ENCODE measurements around the gene SMARCA4.
"Not testable (repeated sequence)": the region's sequence is repeated elsewhere in the genome, so short reads cannot be mapped to it uniquely, and the experiment has no call there.

The SMARCA4 gene

GRCh38 chr19:11073568-11073967 lies 112.7 kb downstream of the SMARCA4 start:
- no peaks in the 10 kb centered on the region for H3K9me3 ChIP-seq (ENCODE audit: control insufficient read depth in 1 of 2, low read length in 2 of 2)
- H3K9ac ChIP-seq (ENCODE audit: low read depth in 1 of 2, low read length in 2 of 2), result no peak overlapping the region
- no peak overlapping the region for H3K4me3 ChIP-seq (ENCODE audit: low read depth in 1 of 2, low read length in 2 of 2)
- H3K4me1 ChIP-seq (ENCODE audit: control insufficient read depth in 1 of 2, insufficient read depth in 2 of 2, low read length in 2 of 2), result no peaks in the 10 kb centered on the region
- H3K27me3 ChIP-seq (ENCODE audit: control insufficient read depth in 1 of 2, insufficient read depth in 2 of 2, low read length in 2 of 2), result no peaks in the 10 kb centered on the region
- H3K27ac ChIP-seq (ENCODE audit: low read depth, low read length), result no peak overlapping the region
- H3K36me3 ChIP-seq (ENCODE audit: control insufficient read depth in 1 of 2, insufficient read depth in 2 of 2, low read length in 2 of 2), result no peaks in the 10 kb centered on the region

- H3K36me3 ChIP-seq (ENCODE audit: control insufficient read depth in 1 of 2, insufficient read depth in 2 of 2, low read length in 2 of 2); H3K4me1 ChIP-seq (ENCODE audit: control insufficient read depth in 1 of 2, insufficient read depth in 2 of 2, low read length in 2 of 2); H3K9ac ChIP-seq (ENCODE audit: low read depth in 1 of 2, low read length in 2 of 2); H3K4me3 ChIP-seq (ENCODE audit: low read depth in 1 of 2, low read length in 2 of 2); H3K9me3 ChIP-seq (ENCODE audit: control insufficient read depth in 1 of 2, low read length in 2 of 2); H3K27me3 ChIP-seq (ENCODE audit: control insufficient read depth in 1 of 2, insufficient read depth in 2 of 2, low read length in 2 of 2); H3K27ac ChIP-seq (ENCODE audit: low read depth, low read length): not testable (repeated sequence)
Measured at GRCh38 chr19:11076792-11077191, 116.0 kb downstream of the SMARCA4 start.

- Histone ChIP-seq H3K27ac (ENCODE audit: low read depth, low read length) (no peak overlapping the region), H3K9ac (ENCODE audit: low read depth in 1 of 2, low read length in 2 of 2) (no peak overlapping the region), H3K36me3 (ENCODE audit: control insufficient read depth in 1 of 2, insufficient read depth in 2 of 2, low read length in 2 of 2) (no peaks in the 10 kb centered on the region), H3K4me3 (ENCODE audit: low read depth in 1 of 2, low read length in 2 of 2) (no peak overlapping the region), H3K9me3 (ENCODE audit: control insufficient read depth in 1 of 2, low read length in 2 of 2) (no peaks in the 10 kb centered on the region), H3K4me1 (ENCODE audit: control insufficient read depth in 1 of 2, insufficient read depth in 2 of 2, low read length in 2 of 2) (no peaks in the 10 kb centered on the region), H3K27me3 (ENCODE audit: control insufficient read depth in 1 of 2, insufficient read depth in 2 of 2, low read length in 2 of 2) (no peaks in the 10 kb centered on the region)
Measured at GRCh38 chr19:11078893-11079292, 118.1 kb downstream of the SMARCA4 start.

- H3K9ac ChIP-seq (ENCODE audit: low read depth in 1 of 2, low read length in 2 of 2), result no peak overlapping the region
- H3K36me3 ChIP-seq (ENCODE audit: control insufficient read depth in 1 of 2, insufficient read depth in 2 of 2, low read length in 2 of 2), result no peaks in the 10 kb centered on the region
- no peaks in the 10 kb centered on the region for H3K4me1 ChIP-seq (ENCODE audit: control insufficient read depth in 1 of 2, insufficient read depth in 2 of 2, low read length in 2 of 2)
- H3K9me3 ChIP-seq (ENCODE audit: control insufficient read depth in 1 of 2, low read length in 2 of 2), result no peaks in the 10 kb centered on the region
- H3K4me3 ChIP-seq (ENCODE audit: low read depth in 1 of 2, low read length in 2 of 2), result no peak overlapping the region
- no peaks in the 10 kb centered on the region for H3K27me3 ChIP-seq (ENCODE audit: control insufficient read depth in 1 of 2, insufficient read depth in 2 of 2, low read length in 2 of 2)
- H3K27ac ChIP-seq (ENCODE audit: low read depth, low read length), result no peak overlapping the region
Measured at GRCh38 chr19:11079999-11080398, 119.2 kb downstream of the SMARCA4 start.

- peaks cover 19 to 20% of the 10 kb centered on the region in 2 donors for H3K4me1 ChIP-seq (ENCODE audit: control insufficient read depth in 1 of 2, insufficient read depth in 2 of 2, low read length in 2 of 2)
Measured at GRCh38 chr19:11087870-11088505, 127.2 kb downstream of the SMARCA4 start.

GRCh38 chr19:11088506-11089253 lies 127.8 kb downstream of the SMARCA4 start:
- H3K4me3 ChIP-seq (ENCODE audit: low read depth in 1 of 2, low read length in 2 of 2), result peak overlapping the region; percentile 86 to 87
- peaks cover 26 to 27% of the 10 kb centered on the region in 2 donors for H3K4me1 ChIP-seq (ENCODE audit: control insufficient read depth in 1 of 2, insufficient read depth in 2 of 2, low read length in 2 of 2)
- peak overlapping the region; percentile 93 for H3K27ac ChIP-seq (ENCODE audit: low read depth, low read length)
- peak overlapping the region; percentile 76 to 94 for H3K9ac ChIP-seq (ENCODE audit: low read depth in 1 of 2, low read length in 2 of 2)
- H3K9me3 ChIP-seq (ENCODE audit: control insufficient read depth in 1 of 2, low read length in 2 of 2), result no peaks in the 10 kb centered on the region
- H3K27me3 ChIP-seq (ENCODE audit: control insufficient read depth in 1 of 2, insufficient read depth in 2 of 2, low read length in 2 of 2), result no peaks in the 10 kb centered on the region
- peaks cover 0 to 1% of the 10 kb centered on the region in 2 donors for H3K36me3 ChIP-seq (ENCODE audit: control insufficient read depth in 1 of 2, insufficient read depth in 2 of 2, low read length in 2 of 2)

More at GRCh38 chr19:11087870-11088505, 127.2 kb downstream of the SMARCA4 start:
- Histone ChIP-seq H3K4me3 (ENCODE audit: low read depth in 1 of 2, low read length in 2 of 2) (no peak overlapping the region), H3K9me3 (ENCODE audit: control insufficient read depth in 1 of 2, low read length in 2 of 2) (no peaks in the 10 kb centered on the region), H3K27me3 (ENCODE audit: control insufficient read depth in 1 of 2, insufficient read depth in 2 of 2, low read length in 2 of 2) (no peaks in the 10 kb centered on the region), H3K27ac (ENCODE audit: low read depth, low read length) (peak overlapping the region; percentile 93), H3K9ac (ENCODE audit: low read depth in 1 of 2, low read length in 2 of 2) (peak overlapping the region; percentile 76 to 94), H3K36me3 (ENCODE audit: control insufficient read depth in 1 of 2, insufficient read depth in 2 of 2, low read length in 2 of 2) (no peaks in the 10 kb centered on the region)

- Histone ChIP-seq H3K36me3 (ENCODE audit: control insufficient read depth in 1 of 2, insufficient read depth in 2 of 2, low read length in 2 of 2) (peaks cover 0 to 5% of the 10 kb centered on the region in 2 donors), H3K9ac (ENCODE audit: low read depth in 1 of 2, low read length in 2 of 2) (peak within 1 kb of the TSS; percentile 76 to 94), H3K27ac (ENCODE audit: low read depth, low read length) (peak within 1 kb of the TSS; percentile 93), H3K4me1 (ENCODE audit: control insufficient read depth in 1 of 2, insufficient read depth in 2 of 2, low read length in 2 of 2) (peaks cover 32 to 35% of the 10 kb centered on the region in 2 donors), H3K9me3 (ENCODE audit: control insufficient read depth in 1 of 2, low read length in 2 of 2) (no peaks in the 10 kb centered on the region), H3K27me3 (ENCODE audit: control insufficient read depth in 1 of 2, insufficient read depth in 2 of 2, low read length in 2 of 2) (no peaks in the 10 kb centered on the region), H3K4me3 (ENCODE audit: low read depth in 1 of 2, low read length in 2 of 2) (peak within 1 kb of the TSS; percentile 86 to 87)
Measured at GRCh38 chr19:11089254-11090013, 128.6 kb downstream of the SMARCA4 start, which contains the start of gene LDLR. Gene LDLR, plus strand, starts transcription at chr19:11089463. Its CDS starts 86 bp downstream, at chr19:11089549.

GRCh38 chr19:11090014-11090263 lies 129.1 kb downstream of the SMARCA4 start:
- Histone ChIP-seq H3K27ac (ENCODE audit: low read depth, low read length) (peak overlapping the region; percentile 93), H3K4me1 (ENCODE audit: control insufficient read depth in 1 of 2, insufficient read depth in 2 of 2, low read length in 2 of 2) (peaks cover 37 to 40% of the 10 kb centered on the region in 2 donors), H3K9ac (ENCODE audit: low read depth in 1 of 2, low read length in 2 of 2) (peak overlapping the region; percentile 76 to 94), H3K4me3 (ENCODE audit: low read depth in 1 of 2, low read length in 2 of 2) (peak overlapping the region; percentile 86 to 87)
- not testable (repeated sequence) for H3K36me3 ChIP-seq (ENCODE audit: control insufficient read depth in 1 of 2, insufficient read depth in 2 of 2, low read length in 2 of 2); H3K9me3 ChIP-seq (ENCODE audit: control insufficient read depth in 1 of 2, low read length in 2 of 2); H3K27me3 ChIP-seq (ENCODE audit: control insufficient read depth in 1 of 2, insufficient read depth in 2 of 2, low read length in 2 of 2)

- Histone ChIP-seq H3K4me1 (ENCODE audit: control insufficient read depth in 1 of 2, insufficient read depth in 2 of 2, low read length in 2 of 2) (peaks cover 39 to 42% of the 10 kb centered on the region in 2 donors), H3K9ac (ENCODE audit: low read depth in 1 of 2, low read length in 2 of 2) (peak overlapping the region; percentile 95 to 98), H3K9me3 (ENCODE audit: control insufficient read depth in 1 of 2, low read length in 2 of 2) (no peaks in the 10 kb centered on the region), H3K4me3 (ENCODE audit: low read depth in 1 of 2, low read length in 2 of 2) (peak overlapping the region; percentile 86 to 87), H3K27ac (ENCODE audit: low read depth, low read length) (peak overlapping the region; percentile 98), H3K27me3 (ENCODE audit: control insufficient read depth in 1 of 2, insufficient read depth in 2 of 2, low read length in 2 of 2) (no peaks in the 10 kb centered on the region), H3K36me3 (ENCODE audit: control insufficient read depth in 1 of 2, insufficient read depth in 2 of 2, low read length in 2 of 2) (peaks cover 0 to 8% of the 10 kb centered on the region in 2 donors)
Measured at GRCh38 chr19:11090264-11090996, 129.6 kb downstream of the SMARCA4 start.

Measured in duodenal mucosa (tissue), 2 donors.